Endothelial cell (in vitro differentiated cells): Measurements from ENCODE around the gene RPL41. TPM values are rescaled to one million over a fixed set of nuclear protein-coding genes. Genes with fewer than 3 reads are reported as not detected.

ENCODE experiments used
- DNase-seq: peaks from one replicate; pipeline ENCODE4 v3.0.0; 2021; ENCODE audit warnings: low spot score
- H3K27ac Mint-ChIP-seq: one replicate; pipeline ENCODE4 v1.8.0; 2021; ENCODE audit warnings: mixed read lengths, inconsistent platforms; ENCODE audit not compliant: unreplicated experiment
- H3K27me3 Mint-ChIP-seq: one replicate; pipeline ENCODE4 v1.8.0; 2021; ENCODE audit warnings: mild to moderate bottlenecking, moderate library complexity, mixed read lengths, inconsistent platforms; ENCODE audit not compliant: unreplicated experiment
- H3K36me3 Mint-ChIP-seq: one replicate; pipeline ENCODE4 v1.8.0; 2021; ENCODE audit warnings: mild to moderate bottlenecking, low read depth, mixed read lengths, inconsistent platforms; ENCODE audit not compliant: unreplicated experiment
- H3K4me1 Mint-ChIP-seq: one replicate; pipeline ENCODE4 v1.8.0; 2021; ENCODE audit warnings: mild to moderate bottlenecking, mixed read lengths, inconsistent platforms; ENCODE audit not compliant: unreplicated experiment
- H3K4me3 Mint-ChIP-seq: one replicate; pipeline ENCODE4 v1.8.0; 2021; ENCODE audit warnings: mild to moderate bottlenecking, mixed read lengths, inconsistent platforms; ENCODE audit not compliant: unreplicated experiment
- H3K9me3 Mint-ChIP-seq: one replicate; pipeline ENCODE4 v1.8.0; 2021; ENCODE audit warnings: mixed read lengths, inconsistent platforms; ENCODE audit not compliant: unreplicated experiment
- CTCF ChIP-seq: fragments of 200-600 bp; sonication (generic); IDR thresholded peaks from one replicate; pipeline ENCODE4 v1.5.0; 2021; ENCODE audit warnings: antibody characterized with exemption; ENCODE audit not compliant: unreplicated experiment
- total RNA-seq: library from RNA; stranded (reverse); fragmentation: NEBNext Ultra II Directional; extraction: Animal tissue kit (Norgen Biotek cat#: 25700); gene quantifications from one replicate; pipeline ENCODE4 v1.2.1, GENCODE V29; 2021; ENCODE audit not compliant: unreplicated experiment

Gene RPL41
- total RNA-seq, 1 donor from 2014 or later, result 3,242 TPM

GRCh38 chr12:56120158-56120846 lies 3.9 kb downstream of the RPL41 start:
- peaks cover 27% of the 10 kb centered on the region for H3K27me3 Mint-ChIP-seq
- peak overlapping the region; percentile 100 for H3K27ac Mint-ChIP-seq
- TF ChIP-seq CTCF, result no peak
- peak overlapping the region; percentile 85 for H3K4me3 Mint-ChIP-seq
- H3K9me3 Mint-ChIP-seq, result no peaks in the 10 kb centered on the region
- DNase-seq, result no peak
- H3K4me1 Mint-ChIP-seq, result peaks cover 58% of the 10 kb centered on the region
- peaks cover 51% of the 10 kb centered on the region for H3K36me3 Mint-ChIP-seq

GRCh38 chr12:56121204-56121870 lies 4.9 kb downstream of the RPL41 start:
- no peak for TF ChIP-seq CTCF
- peaks cover 61% of the 10 kb centered on the region for H3K4me1 Mint-ChIP-seq
- DNase-seq, result no peak
- H3K36me3 Mint-ChIP-seq, result peaks cover 44% of the 10 kb centered on the region
- H3K4me3 Mint-ChIP-seq, result peak overlapping the region; percentile 85
- H3K27ac Mint-ChIP-seq, result no peak overlapping the region
- no peaks in the 10 kb centered on the region for H3K9me3 Mint-ChIP-seq
- peaks cover 20% of the 10 kb centered on the region for H3K27me3 Mint-ChIP-seq

GRCh38 chr12:56122637-56123036 lies 6.2 kb downstream of the RPL41 start:
- Mint-ChIP-seq H3K4me1 (peaks cover 63% of the 10 kb centered on the region), H3K27me3 (peaks cover 16% of the 10 kb centered on the region), H3K9me3 (no peaks in the 10 kb centered on the region), H3K27ac (peak overlapping the region; percentile 4), H3K36me3 (peaks cover 39% of the 10 kb centered on the region), H3K4me3 (peak overlapping the region; percentile 12)
- TF ChIP-seq CTCF, result no peak
- no peak for DNase-seq

- Mint-ChIP-seq H3K4me3 (no peak overlapping the region), H3K27me3 (peaks cover 14% of the 10 kb centered on the region), H3K4me1 (peaks cover 60% of the 10 kb centered on the region), H3K9me3 (no peaks in the 10 kb centered on the region), H3K27ac (peak overlapping the region; percentile 93), H3K36me3 (peaks cover 28% of the 10 kb centered on the region)
- no peak for TF ChIP-seq CTCF
- DNase-seq, result no peak
These were observed 7.7 kb downstream of the RPL41 start for GRCh38 chr12:56124133-56124532.

GRCh38 chr12:56126732-56127239 lies 10.4 kb downstream of the RPL41 start:
- Mint-ChIP-seq H3K9me3 (no peaks in the 10 kb centered on the region), H3K27ac (peak overlapping the region; percentile 95), H3K27me3 (peaks cover 22% of the 10 kb centered on the region), H3K4me1 (peaks cover 66% of the 10 kb centered on the region), H3K36me3 (peaks cover 30% of the 10 kb centered on the region), H3K4me3 (peak overlapping the region; percentile 98)
- no peak for DNase-seq
- TF ChIP-seq CTCF, result no peak
